HEK293T (cell line): ENCODE measurements around the gene ZNF217.
"Not testable (repeated sequence)": the region's sequence is repeated elsewhere in the genome, so short reads cannot be mapped to it uniquely, and the experiment has no call there.

ENCODE experiments used
- ARNT ChIP-seq: fragments of 450-650 bp; IDR thresholded peaks from 2 replicates; pipeline ENCODE4 v1.6.1; 2017; ENCODE audit warnings: mild to moderate bottlenecking
- BHLHE40 ChIP-seq: fragments of 450-650 bp; IDR thresholded peaks from 2 replicates; pipeline ENCODE4 v1.6.1; 2016; ENCODE audit warnings: mild to moderate bottlenecking, moderate library complexity, borderline replicate concordance
- CTBP1 ChIP-seq: fragments of 450-650 bp; IDR thresholded peaks from 2 replicates; pipeline ENCODE4 v1.6.1; 2016; ENCODE audit warnings: borderline replicate concordance
- FOXA1 ChIP-seq: fragments of 450-650 bp; IDR thresholded peaks from 2 replicates; pipeline ENCODE4 v1.6.1; 2016; ENCODE audit warnings: mild to moderate bottlenecking
- FOXM1 ChIP-seq: fragments of 450-650 bp; IDR thresholded peaks from 2 replicates; pipeline ENCODE4 v1.6.1; 2017; ENCODE audit warnings: mild to moderate bottlenecking, borderline replicate concordance
- HDGF ChIP-seq: fragments of 450-650 bp; IDR thresholded peaks from 2 replicates; pipeline ENCODE4 v1.6.1; 2017; ENCODE audit warnings: antibody characterized with exemption, borderline replicate concordance
- L3MBTL2 ChIP-seq: fragments of 450-650 bp; conservative IDR thresholded peaks from 2 replicates; pipeline ENCODE4 v1.6.1; 2016; ENCODE audit warnings: mild to moderate bottlenecking
- LEF1 ChIP-seq: fragments of 450-650 bp; IDR thresholded peaks from 2 replicates; pipeline ENCODE4 v1.6.1; 2017; ENCODE audit warnings: mild to moderate bottlenecking, borderline replicate concordance
- NFRKB ChIP-seq: fragments of 450-650 bp; IDR thresholded peaks from 2 replicates; pipeline ENCODE4 v1.6.1; 2016; ENCODE audit warnings: mild to moderate bottlenecking, moderate library complexity
- SP1 ChIP-seq: fragments of 450-650 bp; IDR thresholded peaks from 2 replicates; pipeline ENCODE4 v1.6.1; 2017
- TARDBP ChIP-seq: fragments of 450-650 bp; IDR thresholded peaks from 2 replicates; pipeline ENCODE4 v1.6.1; 2016
- ZNF384 ChIP-seq: fragments of 450-650 bp; IDR thresholded peaks from 2 replicates; pipeline ENCODE4 v1.6.1; 2016

GRCh38 chr20:53551719-53552571, 41.7 kb downstream of the ZNF217 start:
- TF ChIP-seq L3MBTL2, FOXM1, HDGF, TARDBP, CTBP1, BHLHE40, ZNF384, NFRKB, LEF1, SP1, ARNT, FOXA1: not testable (repeated sequence)
